HCT116 (cell line): Measurements from ENCODE around the gene ATG4C.

Experiments
- EGR1 ChIP-seq: IDR thresholded peaks from 2 replicates; pipeline ENCODE4 v1.6.1; 2012; ENCODE audit warnings: low read depth
- EZH2 ChIP-seq: fragments of 200-600 bp; sonication (generic); IDR thresholded peaks from 2 replicates; pipeline ENCODE4 v1.6.1; 2017; ENCODE audit warnings: antibody characterized with exemption, mixed run types
- POLR2A ChIP-seq: IDR thresholded peaks from 2 replicates; pipeline ENCODE4 v1.7.0; 2011; ENCODE audit warnings: borderline replicate concordance; ENCODE audit not compliant: insufficient read depth, insufficient read length; ENCODE audit errors: extremely low read depth
- RAD21 ChIP-seq: IDR thresholded peaks from 2 replicates; pipeline ENCODE4 v1.6.1; 2012; ENCODE audit warnings: low read depth, mild to moderate bottlenecking
- TF ChIP-seq, protein P1 (sequence below), 3 experiments: fragments of 200-600 bp in 1 of 3; sonication (generic) in 1 of 3; IDR thresholded peaks in 2 of 3; conservative IDR thresholded peaks in 1 of 3; 2 replicates each; pipeline ENCODE4 v1.5.1; 2012 to 2017; ENCODE audit warnings: low read depth in 2 of 3, low read length in 2 of 3, antibody characterized with exemption in 1 of 3, borderline replicate concordance in 1 of 3, control low read depth in 1 of 3, mild to moderate bottlenecking in 1 of 3, mixed read lengths in 1 of 3, mixed run types in 1 of 3, moderate library complexity in 1 of 3; ENCODE audit not compliant: insufficient read depth in 1 of 3

DNA sequence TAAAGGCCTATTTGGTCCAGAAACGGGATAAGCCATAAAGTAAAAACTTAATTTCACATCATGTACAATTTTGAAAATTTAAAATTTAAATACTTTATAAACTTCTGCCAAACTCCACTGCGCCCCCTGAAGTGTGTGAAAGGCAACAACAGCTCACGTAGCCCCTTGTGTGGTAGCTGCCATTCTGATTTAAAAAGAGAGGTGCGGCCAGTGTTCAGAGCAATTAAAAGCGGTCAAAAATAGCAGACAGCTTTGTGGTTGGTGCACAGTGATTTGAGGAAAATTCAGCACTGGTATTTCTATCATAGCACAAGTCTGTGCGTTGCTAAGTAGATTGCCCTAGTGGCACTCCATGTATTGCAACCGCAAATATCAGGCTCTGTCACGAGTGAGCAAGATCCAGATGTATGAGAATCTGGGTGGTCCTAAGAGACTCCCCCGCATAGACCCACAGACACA is 122.5 kb downstream of the ATG4C start:
- TF ChIP-seq POLR2A (no peak), EZH2 (no peak), RAD21 (peak; percentile 27; the same call in 1 of the 2 replicates), EGR1 (no peak)
- TF ChIP-seq, protein P1, sequence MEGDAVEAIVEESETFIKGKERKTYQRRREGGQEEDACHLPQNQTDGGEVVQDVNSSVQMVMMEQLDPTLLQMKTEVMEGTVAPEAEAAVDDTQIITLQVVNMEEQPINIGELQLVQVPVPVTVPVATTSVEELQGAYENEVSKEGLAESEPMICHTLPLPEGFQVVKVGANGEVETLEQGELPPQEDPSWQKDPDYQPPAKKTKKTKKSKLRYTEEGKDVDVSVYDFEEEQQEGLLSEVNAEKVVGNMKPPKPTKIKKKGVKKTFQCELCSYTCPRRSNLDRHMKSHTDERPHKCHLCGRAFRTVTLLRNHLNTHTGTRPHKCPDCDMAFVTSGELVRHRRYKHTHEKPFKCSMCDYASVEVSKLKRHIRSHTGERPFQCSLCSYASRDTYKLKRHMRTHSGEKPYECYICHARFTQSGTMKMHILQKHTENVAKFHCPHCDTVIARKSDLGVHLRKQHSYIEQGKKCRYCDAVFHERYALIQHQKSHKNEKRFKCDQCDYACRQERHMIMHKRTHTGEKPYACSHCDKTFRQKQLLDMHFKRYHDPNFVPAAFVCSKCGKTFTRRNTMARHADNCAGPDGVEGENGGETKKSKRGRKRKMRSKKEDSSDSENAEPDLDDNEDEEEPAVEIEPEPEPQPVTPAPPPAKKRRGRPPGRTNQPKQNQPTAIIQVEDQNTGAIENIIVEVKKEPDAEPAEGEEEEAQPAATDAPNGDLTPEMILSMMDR (IDR thresholded peaks at IDR 0.05 in 2 of 3, conservative IDR thresholded peaks at IDR 0.05 in 1 of 3; ENCODE audit: borderline replicate concordance in 1 of 3, insufficient read depth in 1 of 3, low read depth in 2 of 3, low read length in 2 of 3): peak; percentile 62 to 82 (median 78)
